RWPE1 (cell line): ENCODE data around the gene GLYR1.

ENCODE experiments used
- CTCF ChIA-PET: fragments of 350-600 bp; sonication (Branson Sonifier 250); formaldehyde crosslinking; extraction: SDS; loops from one replicate; lab custom pipeline; 2021; lab: Yijun Ruan, JAX
- POLR2A ChIA-PET: fragments of 400-600 bp; formaldehyde crosslinking; extraction: SDS; loops from one replicate; lab custom pipeline; 2020; ENCODE audit warnings: antibody characterized with exemption; ENCODE audit not compliant: low non-redundant PET; lab: Yijun Ruan, JAX
- DNase-seq: peaks from one replicate; pipeline ENCODE4 v3.0.0; 2012; ENCODE audit warnings: low spot score
- H3K27ac ChIP-seq: fragments of 450-650 bp; 2 replicates; pipeline ENCODE4 v1.5.1; 2017
- TF ChIP-seq, protein P1 (sequence below): fragments of 450-650 bp; conservative IDR thresholded peaks from 2 replicates; pipeline ENCODE4 v1.5.1; 2017; ENCODE audit warnings: low read depth, mild to moderate bottlenecking

The GLYR1 gene

GRCh38 chr16:4806280-4806679 lies 40.8 kb downstream of the GLYR1 start:
- ChIA-PET POLR2A (no interaction called here), CTCF (interaction anchor here (0.6 kb wide), 1 partner anchor 316 kb away, joined by 3 read pairs; no protein-coding TSS in a partner anchor)
- DNase-seq = no peak
- no peak overlapping the region for H3K27ac ChIP-seq
- TF ChIP-seq, protein P1, sequence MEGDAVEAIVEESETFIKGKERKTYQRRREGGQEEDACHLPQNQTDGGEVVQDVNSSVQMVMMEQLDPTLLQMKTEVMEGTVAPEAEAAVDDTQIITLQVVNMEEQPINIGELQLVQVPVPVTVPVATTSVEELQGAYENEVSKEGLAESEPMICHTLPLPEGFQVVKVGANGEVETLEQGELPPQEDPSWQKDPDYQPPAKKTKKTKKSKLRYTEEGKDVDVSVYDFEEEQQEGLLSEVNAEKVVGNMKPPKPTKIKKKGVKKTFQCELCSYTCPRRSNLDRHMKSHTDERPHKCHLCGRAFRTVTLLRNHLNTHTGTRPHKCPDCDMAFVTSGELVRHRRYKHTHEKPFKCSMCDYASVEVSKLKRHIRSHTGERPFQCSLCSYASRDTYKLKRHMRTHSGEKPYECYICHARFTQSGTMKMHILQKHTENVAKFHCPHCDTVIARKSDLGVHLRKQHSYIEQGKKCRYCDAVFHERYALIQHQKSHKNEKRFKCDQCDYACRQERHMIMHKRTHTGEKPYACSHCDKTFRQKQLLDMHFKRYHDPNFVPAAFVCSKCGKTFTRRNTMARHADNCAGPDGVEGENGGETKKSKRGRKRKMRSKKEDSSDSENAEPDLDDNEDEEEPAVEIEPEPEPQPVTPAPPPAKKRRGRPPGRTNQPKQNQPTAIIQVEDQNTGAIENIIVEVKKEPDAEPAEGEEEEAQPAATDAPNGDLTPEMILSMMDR = no peak

GRCh38 chr16:4805231-4805630 lies 41.9 kb downstream of the GLYR1 start:
- TF ChIP-seq, protein P1 = no peak
- no peak for DNase-seq
- peak overlapping the region; percentile 98 for H3K27ac ChIP-seq
- ChIA-PET POLR2A (no interaction called here), CTCF (no interaction called here)

DNA sequence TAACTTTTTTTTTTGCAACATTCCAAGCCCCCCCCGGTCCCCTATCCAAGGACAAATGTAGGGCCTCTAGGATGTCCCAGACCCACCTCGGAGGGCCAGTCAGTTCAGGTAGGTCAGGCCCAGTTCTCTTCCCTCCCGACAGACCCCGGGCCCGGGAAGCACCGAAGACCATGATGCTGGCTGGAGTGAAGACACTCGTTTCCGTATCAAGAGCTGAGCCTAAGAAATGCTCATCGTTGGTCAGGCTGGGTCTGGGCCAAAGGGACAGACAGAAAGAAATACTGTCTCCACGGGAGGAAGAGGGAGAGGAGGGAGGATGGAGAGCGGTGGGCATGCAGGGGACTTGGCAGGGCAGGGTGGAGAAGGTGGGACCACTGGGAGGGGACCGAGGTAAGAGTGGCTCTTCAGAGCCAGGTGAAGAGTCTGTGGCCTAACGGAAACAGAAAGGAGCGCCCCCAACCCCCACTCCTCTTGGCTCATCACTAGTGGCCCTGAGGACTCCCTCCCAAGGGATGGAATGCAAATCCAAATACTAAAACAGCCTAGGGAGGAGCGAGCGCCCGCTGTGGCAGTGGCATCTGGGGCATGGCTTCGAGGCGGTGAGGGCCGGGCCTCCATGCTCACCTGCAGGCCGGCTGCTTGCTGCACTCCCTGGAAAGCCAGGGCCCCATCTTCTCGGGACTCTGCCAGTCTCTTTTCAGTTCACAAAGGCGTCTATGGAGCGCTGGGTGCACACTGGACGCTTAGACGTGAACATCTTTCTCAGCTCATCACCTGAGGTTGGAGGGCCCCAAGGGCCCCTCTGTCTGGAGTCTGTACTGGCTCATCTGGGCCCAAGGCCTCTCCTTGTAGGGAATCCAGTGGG lies 43.0 kb downstream of the GLYR1 start:
- H3K27ac ChIP-seq = peak overlapping the region; percentile 98
- CTCF ChIA-PET = interaction anchor here (0.7 kb wide), 1 partner anchor 16 kb away, joined by 3 read pairs; the partner anchor contains the start of gene SEPTIN12
- TF ChIP-seq, protein P1 = no peak
- POLR2A ChIA-PET = no interaction called here
- DNase-seq = no peak

- CTCF ChIA-PET = interaction anchor here (0.7 kb wide), 1 partner anchor 16 kb away, joined by 3 read pairs; the partner anchor contains the start of gene SEPTIN12
- POLR2A ChIA-PET = interaction anchor here (0.6 to 1.4 kb wide), 2 partner anchors 17 to 39 kb away, joined by 3 to 5 read pairs; no protein-coding TSS in a partner anchor
- no peak for DNase-seq
- TF ChIP-seq, protein P1 = no peak
- H3K27ac ChIP-seq = peak overlapping the region; percentile 98
Observed at GRCh38 chr16:4803401-4803844, 43.7 kb downstream of the GLYR1 start.

DNA sequence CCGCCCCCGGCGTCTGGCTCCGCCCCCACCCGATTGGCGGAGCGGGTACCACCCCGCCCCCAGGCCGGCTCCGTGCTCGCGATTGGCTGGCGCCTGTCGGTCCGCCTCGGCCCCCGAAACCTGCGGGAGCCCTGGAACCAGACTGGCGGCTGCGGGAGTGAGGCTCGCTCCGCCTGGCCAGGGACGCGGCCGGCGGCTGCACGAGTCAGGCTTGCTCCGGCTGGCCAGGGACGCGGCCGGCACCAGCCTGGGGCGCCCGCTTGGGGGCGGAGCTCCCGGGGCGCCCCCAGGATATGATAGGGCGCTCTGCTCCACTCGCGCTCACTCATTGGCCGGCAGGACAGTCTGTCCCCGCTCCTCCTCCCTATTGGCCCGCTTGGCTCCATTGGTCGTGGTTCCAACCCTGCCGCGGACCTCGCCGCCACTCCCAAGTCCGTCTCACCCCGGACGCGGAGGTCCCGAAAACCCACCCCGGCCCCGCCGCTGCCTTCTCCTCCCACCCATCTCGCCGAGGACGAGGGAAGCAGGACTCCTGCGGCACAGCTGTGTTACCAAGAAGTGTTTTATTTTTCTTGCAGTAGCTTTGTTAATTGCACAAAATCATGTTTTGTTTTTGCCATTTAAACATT lies 44.3 kb downstream of the GLYR1 start:
- TF ChIP-seq, protein P1 = no peak
- peak; percentile 99 for DNase-seq
- H3K27ac ChIP-seq = peak overlapping the region; percentile 98
- ChIA-PET POLR2A (interaction anchor here (0.6 to 1.4 kb wide), 2 partner anchors 16 to 39 kb away, joined by 3 to 5 read pairs; no protein-coding TSS in a partner anchor), CTCF (no interaction called here)
